HG03196 (cell line): Measurements from ENCODE around the gene ATP11A.

Experiments used
- ATAC-seq: cut with Tn5 transposase; IDR thresholded peaks from one replicate; pipeline ENCODE4 v1.9.1; 2021; ENCODE audit not compliant: unreplicated experiment

The ATP11A gene

GRCh38 chr13:112888238-112889111 lies 198.6 kb downstream of the ATP11A start:
- no peak for ATAC-seq

- ATAC-seq, result no peak
Observed at GRCh38 chr13:112889351-112890290, 199.8 kb downstream of the ATP11A start.

GRCh38 chr13:112890316-112891145 lies 200.7 kb downstream of the ATP11A start:
- ATAC-seq, result no peak

GRCh38 chr13:112891477-112892401 lies 201.9 kb downstream of the ATP11A start:
- ATAC-seq, result no peak

GRCh38 chr13:112892426-112893206 lies 202.8 kb downstream of the ATP11A start:
- ATAC-seq, result no peak

- ATAC-seq, result no peak
Observed at GRCh38 chr13:112893207-112893569, 203.3 kb downstream of the ATP11A start.

GRCh38 chr13:112893570-112894422 lies 204.0 kb downstream of the ATP11A start:
- ATAC-seq, result no peak

GRCh38 chr13:112894423-112894672 lies 204.5 kb downstream of the ATP11A start:
- ATAC-seq, result no peak

- no peak for ATAC-seq
Observed at GRCh38 chr13:112894673-112895481, 205.0 kb downstream of the ATP11A start.

- ATAC-seq, result no peak
Observed at GRCh38 chr13:112895521-112896465, 206.0 kb downstream of the ATP11A start.

GRCh38 chr13:112896736-112897602 lies 207.1 kb downstream of the ATP11A start:
- ATAC-seq, result no peak

- no peak for ATAC-seq
Observed at GRCh38 chr13:112897603-112897955, 207.7 kb downstream of the ATP11A start.

- no peak for ATAC-seq
Observed at GRCh38 chr13:112897956-112898620, 208.2 kb downstream of the ATP11A start.

GRCh38 chr13:112898621-112899280 lies 208.9 kb downstream of the ATP11A start:
- no peak for ATAC-seq
